Glutamatergic neuron (in vitro differentiated cells): Measurements from ENCODE around the gene TTLL6. TPM values are rescaled to one million over a fixed set of nuclear protein-coding genes. Genes with fewer than 3 reads are reported as not detected.

Source experiments
- DNase-seq: peaks from one replicate; pipeline ENCODE4 v3.0.0; 2022
- H3K27ac Mint-ChIP-seq: one replicate; pipeline ENCODE4 v1.8.0; 2020; ENCODE audit warnings: mild to moderate bottlenecking, mixed read lengths, inconsistent platforms; ENCODE audit not compliant: unreplicated experiment
- H3K27me3 Mint-ChIP-seq: one replicate; pipeline ENCODE4 v1.8.0; 2020; ENCODE audit warnings: mild to moderate bottlenecking, moderate library complexity, mixed read lengths, inconsistent platforms; ENCODE audit not compliant: unreplicated experiment
- H3K36me3 Mint-ChIP-seq: one replicate; pipeline ENCODE4 v1.8.0; 2020; ENCODE audit warnings: mild to moderate bottlenecking, mixed read lengths, inconsistent platforms; ENCODE audit not compliant: unreplicated experiment
- H3K4me1 Mint-ChIP-seq: one replicate; pipeline ENCODE4 v1.8.0; 2020; ENCODE audit warnings: mild to moderate bottlenecking, low read depth, mixed read lengths, inconsistent platforms; ENCODE audit not compliant: unreplicated experiment
- H3K4me3 Mint-ChIP-seq: one replicate; pipeline ENCODE4 v1.8.0; 2020; ENCODE audit warnings: mild to moderate bottlenecking, mixed read lengths, inconsistent platforms; ENCODE audit not compliant: unreplicated experiment
- H3K9me3 Mint-ChIP-seq: one replicate; pipeline ENCODE4 v1.8.0; 2020; ENCODE audit warnings: mild to moderate bottlenecking, moderate library complexity, mixed read lengths, inconsistent platforms; ENCODE audit not compliant: unreplicated experiment
- CTCF ChIP-seq: fragments of 200-600 bp; sonication (generic); IDR thresholded peaks from one replicate; pipeline ENCODE4 v1.5.0; 2021; ENCODE audit not compliant: partially characterized antibody, unreplicated experiment
- total RNA-seq: library from RNA; stranded (reverse); fragmentation: NEBNext Ultra II Directional; extraction: Animal tissue kit (Norgen Biotek cat#: 25700); gene quantifications from one replicate; pipeline ENCODE4 v1.2.1, GENCODE V29; 2021; ENCODE audit not compliant: unreplicated experiment

The TTLL6 gene
- total RNA-seq, 1 donor from 2014 or later: 35.4 TPM

- Mint-ChIP-seq H3K27me3 (no peaks in the 10 kb centered on the region), H3K4me1 (peaks cover 7% of the 10 kb centered on the region), H3K9me3 (no peaks in the 10 kb centered on the region), H3K27ac (no peak overlapping the region), H3K4me3 (no peak overlapping the region), H3K36me3 (peaks cover 8% of the 10 kb centered on the region)
- no peak for TF ChIP-seq CTCF
- DNase-seq: no peak
These were observed 24.8 kb downstream of the TTLL6 start for GRCh38 chr17:48792033-48792798.

GRCh38 chr17:48791128-48792032 is 25.6 kb downstream of the TTLL6 start:
- TF ChIP-seq CTCF: peak; percentile 61
- H3K4me3 Mint-ChIP-seq: no peak overlapping the region
- no peaks in the 10 kb centered on the region for H3K9me3 Mint-ChIP-seq
- H3K27ac Mint-ChIP-seq: no peak overlapping the region
- H3K36me3 Mint-ChIP-seq: peaks cover 8% of the 10 kb centered on the region
- no peaks in the 10 kb centered on the region for H3K27me3 Mint-ChIP-seq
- H3K4me1 Mint-ChIP-seq: peaks cover 9% of the 10 kb centered on the region
- peak; percentile 70 for DNase-seq

GRCh38 chr17:48790607-48791127 is 26.4 kb downstream of the TTLL6 start:
- H3K27ac Mint-ChIP-seq: no peak overlapping the region
- H3K9me3 Mint-ChIP-seq: no peaks in the 10 kb centered on the region
- H3K4me1 Mint-ChIP-seq: peaks cover 9% of the 10 kb centered on the region
- peaks cover 8% of the 10 kb centered on the region for H3K36me3 Mint-ChIP-seq
- H3K4me3 Mint-ChIP-seq: no peak overlapping the region
- no peak for TF ChIP-seq CTCF
- DNase-seq: no peak
- H3K27me3 Mint-ChIP-seq: no peaks in the 10 kb centered on the region

- peak overlapping the region; percentile 85 for H3K27ac Mint-ChIP-seq
- peaks cover under 1% of the 10 kb centered on the region for H3K27me3 Mint-ChIP-seq
- H3K4me1 Mint-ChIP-seq: peaks cover 9% of the 10 kb centered on the region
- TF ChIP-seq CTCF: no peak
- peaks cover 4% of the 10 kb centered on the region for H3K36me3 Mint-ChIP-seq
- peak; percentile 23 for DNase-seq
- H3K4me3 Mint-ChIP-seq: peak overlapping the region; percentile 35
- peaks cover 1% of the 10 kb centered on the region for H3K9me3 Mint-ChIP-seq
These were observed 29.2 kb downstream of the TTLL6 start for GRCh38 chr17:48787828-48788227.

GRCh38 chr17:48779421-48779820 is 37.6 kb downstream of the TTLL6 start:
- H3K9me3 Mint-ChIP-seq: no peaks in the 10 kb centered on the region
- peaks cover 3% of the 10 kb centered on the region for H3K27me3 Mint-ChIP-seq

More at GRCh38 chr17:48779421-48779820, 37.6 kb downstream of the TTLL6 start:
- H3K36me3 Mint-ChIP-seq: peaks cover 5% of the 10 kb centered on the region
- H3K4me3 Mint-ChIP-seq: no peak overlapping the region
- DNase-seq: no peak
- H3K4me1 Mint-ChIP-seq: no peaks in the 10 kb centered on the region
- no peak overlapping the region for H3K27ac Mint-ChIP-seq
- no peak for TF ChIP-seq CTCF
